H1 (cell line): ENCODE measurements around the gene FHIT. TPM values are rescaled to one million over a fixed set of nuclear protein-coding genes. Genes with fewer than 3 reads are reported as not detected.

Source experiments
- CTCF ChIA-PET: fragments of 300-600 bp; sonication (Branson Sonifier 250); formaldehyde crosslinking; loops from one replicate; lab custom pipeline; 2021; ENCODE audit not compliant: partially characterized antibody; lab: Charles Lee
- POLR2A ChIA-PET: fragments of 300-600 bp; sonication (Branson Sonifier 250); formaldehyde crosslinking; loops from one replicate; lab custom pipeline; 2021; ENCODE audit warnings: inconsistent platforms; ENCODE audit not compliant: partially characterized antibody; lab: Charles Lee
- DNase-seq, 2 experiments: peaks; one replicate each; pipeline versions ENCODE4 v3.0.0 to v3.0.0-alpha.2; 2010 to 2022; ENCODE audit warnings: low spot score in 2 of 2, low read depth in 1 of 2, mixed read lengths in 1 of 2
- FAIRE-seq: peaks from 2 replicates; lab custom pipeline; 2011; peaks lifted over from hg19 to GRCh38; lab: Jason Lieb, UNC
- H2AFZ ChIP-seq: 2 replicates; pipeline ENCODE4 v1.8.1; 2012; ENCODE audit warnings: low read length, inconsistent platforms
- H2AK5ac ChIP-seq: 2 replicates; pipeline ENCODE4 v1.6.1; 2013; ENCODE audit warnings: low read depth, low read length
- H2BK120ac ChIP-seq: replicated peaks from 2 replicates; pipeline ENCODE3; 2013; ENCODE audit warnings: low read depth, low read length, inconsistent platforms
- H2BK12ac ChIP-seq: 2 replicates; pipeline ENCODE4 v1.6.1; 2013; ENCODE audit warnings: low read depth, low read length
- H2BK15ac ChIP-seq: 2 replicates; pipeline ENCODE4 v1.6.1; 2013; ENCODE audit warnings: low read length
- H2BK20ac ChIP-seq: 2 replicates; pipeline ENCODE4 v1.6.1; 2013; ENCODE audit warnings: low read length
- H2BK5ac ChIP-seq: 2 replicates; pipeline ENCODE4 v1.6.1; 2013; ENCODE audit warnings: low read depth, low read length
- H3K14ac ChIP-seq: 2 replicates; pipeline ENCODE4 v1.6.1; 2013; ENCODE audit warnings: inconsistent platforms; ENCODE audit not compliant: insufficient read length
- H3K18ac ChIP-seq: 2 replicates; pipeline ENCODE4 v1.6.1; 2013; ENCODE audit warnings: low read length; ENCODE audit errors: extremely low read depth
- H3K23ac ChIP-seq: 2 replicates; pipeline ENCODE4 v1.6.1; 2013; ENCODE audit warnings: inconsistent platforms; ENCODE audit not compliant: insufficient read length
- H3K23me2 ChIP-seq: 2 replicates; pipeline ENCODE4 v1.6.1; 2013; ENCODE audit warnings: low read depth, low read length
- H3K27ac ChIP-seq: 2 replicates; pipeline ENCODE4 v1.6.1; 2011; ENCODE audit warnings: low read depth, low read length, inconsistent platforms
- H3K27me3 ChIP-seq, 4 experiments: replicated peaks in 1 of 4; 1 replicate in 1 of 4; 2 replicates in 3 of 4; pipeline versions ENCODE4 v1.6.1 to v1.8.1; 2011 to 2013; ENCODE audit warnings: low read length in 3 of 4, mild to moderate bottlenecking in 3 of 4, inconsistent platforms in 2 of 4, mixed read lengths in 2 of 4, moderate library complexity in 1 of 4; ENCODE audit not compliant: control insufficient read depth in 3 of 4, insufficient read depth in 3 of 4; ENCODE audit errors: extremely low read depth in 1 of 4
- H3K36me3 ChIP-seq, 4 experiments: 2 replicates each; pipeline versions ENCODE4 v1.6.1 to v1.8.1; 2011 to 2013; ENCODE audit warnings: mild to moderate bottlenecking in 4 of 4, low read length in 3 of 4, moderate library complexity in 2 of 4, control low read depth in 1 of 4, inconsistent platforms in 1 of 4; ENCODE audit not compliant: insufficient read depth in 4 of 4, control insufficient read depth in 2 of 4
- H3K4ac ChIP-seq: replicated peaks from 2 replicates; pipeline ENCODE3; 2013; ENCODE audit warnings: low read length, low read depth, mixed read lengths, inconsistent platforms; ENCODE audit not compliant: insufficient read length
- H3K4me1 ChIP-seq, 4 experiments: replicated peaks in 1 of 4; 1 replicate in 1 of 4; 2 replicates in 3 of 4; pipeline versions ENCODE4 v1.6.1 to v1.8.1; 2011 to 2013; ENCODE audit warnings: low read length in 3 of 4, inconsistent platforms in 2 of 4, mixed read lengths in 1 of 4; ENCODE audit not compliant: insufficient read depth in 4 of 4, control insufficient read depth in 3 of 4
- H3K4me2 ChIP-seq, 2 experiments: 2 replicates each; pipeline versions ENCODE4 v1.6.1 to v1.8.1; 2011 to 2013; ENCODE audit warnings: low read depth in 2 of 2, low read length in 2 of 2, control low read depth in 1 of 2, inconsistent platforms in 1 of 2, mild to moderate bottlenecking in 1 of 2; ENCODE audit not compliant: insufficient read depth in 1 of 2
- H3K4me3 ChIP-seq, 4 experiments: fragments of 200-600, 300-600 bp in 1 of 4; sonication (generic), shearing (Covaris generic), sonication (Bioruptor Twin) in 1 of 4; 2 replicates each; pipeline versions ENCODE4 v1.5.1 to v1.8.1; 2011 to 2016; ENCODE audit warnings: low read length in 4 of 4, low read depth in 3 of 4, control low read depth in 2 of 4, inconsistent platforms in 2 of 4, mild to moderate bottlenecking in 2 of 4, mixed read lengths in 1 of 4, moderate library complexity in 1 of 4; ENCODE audit not compliant: insufficient read depth in 2 of 4; ENCODE audit errors: extremely low read depth in 1 of 4
- H3K56ac ChIP-seq: replicated peaks from 2 replicates; pipeline ENCODE3; 2013; ENCODE audit warnings: low read depth, mild to moderate bottlenecking, mixed read lengths, low read length, inconsistent platforms; ENCODE audit not compliant: insufficient read length
- H3K79me1 ChIP-seq: 2 replicates; pipeline ENCODE4 v1.6.1; 2013; ENCODE audit warnings: low read depth, low read length, control low read depth
- H3K79me2 ChIP-seq, 2 experiments: 2 replicates each; pipeline versions ENCODE4 v1.6.1 to v1.8.1; 2012 to 2013; ENCODE audit warnings: low read length in 2 of 2, mild to moderate bottlenecking in 2 of 2, inconsistent platforms in 1 of 2; ENCODE audit not compliant: insufficient read depth in 2 of 2, control insufficient read depth in 1 of 2
- H3K9ac ChIP-seq, 4 experiments: replicated peaks in 1 of 4; 1 replicate in 1 of 4; 2 replicates in 3 of 4; pipeline versions ENCODE4 v1.6.1 to v1.8.1; 2011 to 2013; ENCODE audit warnings: low read depth in 3 of 4, low read length in 3 of 4, control low read depth in 2 of 4, mild to moderate bottlenecking in 2 of 4, moderate library complexity in 2 of 4, inconsistent platforms in 1 of 4; ENCODE audit errors: extremely low read depth in 1 of 4
- H3K9me3 ChIP-seq, 2 experiments: 2 replicates each; pipeline versions ENCODE4 v1.6.1 to v1.8.1; 2012 to 2013; ENCODE audit warnings: mild to moderate bottlenecking in 2 of 2, moderate library complexity in 2 of 2, control low read depth in 1 of 2, inconsistent platforms in 1 of 2, low read depth in 1 of 2, low read length in 1 of 2, mixed read lengths in 1 of 2; ENCODE audit not compliant: insufficient read depth in 2 of 2
- H4K20me1 ChIP-seq, 2 experiments: replicated peaks in 1 of 2; 2 replicates each; pipeline versions ENCODE3 to v1.8.1; 2011 to 2013; ENCODE audit warnings: inconsistent platforms in 2 of 2, low read length in 2 of 2, mild to moderate bottlenecking in 1 of 2; ENCODE audit not compliant: insufficient read depth in 2 of 2, control insufficient read depth in 1 of 2
- H4K5ac ChIP-seq: 2 replicates; pipeline ENCODE4 v1.6.1; 2013; ENCODE audit warnings: low read length, low read depth, mixed read lengths, inconsistent platforms; ENCODE audit not compliant: insufficient read length
- H4K8ac ChIP-seq: 2 replicates; pipeline ENCODE4 v1.8.0; 2013; ENCODE audit warnings: mild to moderate bottlenecking, moderate library complexity, low read length, inconsistent platforms; ENCODE audit not compliant: insufficient read depth; ENCODE audit errors: extremely low read depth
- H4K91ac ChIP-seq: replicated peaks from 2 replicates; pipeline ENCODE3; 2013; ENCODE audit warnings: low read length, mixed read lengths, inconsistent platforms; ENCODE audit not compliant: insufficient read length
- CBX5 ChIP-seq: fragments of 300-800, 300-1000 bp; sonication (generic); IDR thresholded peaks from 2 replicates; pipeline ENCODE4 v1.7.1; 2016; ENCODE audit warnings: antibody characterized with exemption, low read length, low read depth
- FOSL1 ChIP-seq: IDR thresholded peaks from 2 replicates; pipeline ENCODE4 v1.6.1; 2011; ENCODE audit warnings: mild to moderate bottlenecking, low read depth, low read length, moderate library complexity; ENCODE audit not compliant: insufficient read depth
- POLR2AphosphoS5 ChIP-seq: IDR thresholded peaks from 2 replicates; pipeline ENCODE4 v1.6.1; 2011; ENCODE audit warnings: low read depth, low read length
- RAD21 ChIP-seq, 2 experiments: IDR thresholded peaks in 1 of 2; conservative IDR thresholded peaks in 1 of 2; 2 replicates each; pipeline ENCODE4 v1.6.1; 2011; ENCODE audit warnings: low read depth in 2 of 2, low read length in 2 of 2, improper control_type of control experiment in 1 of 2, inconsistent platforms in 1 of 2, mild to moderate bottlenecking in 1 of 2, moderate library complexity in 1 of 2
- RBBP5 ChIP-seq: IDR thresholded peaks from 2 replicates; pipeline ENCODE4 v1.7.1; 2012; ENCODE audit warnings: low read depth, mild to moderate bottlenecking, inconsistent platforms, low read length, moderate library complexity, borderline replicate concordance
- SP4 ChIP-seq: IDR thresholded peaks from 2 replicates; pipeline ENCODE4 v1.6.1; 2012; ENCODE audit warnings: low read length, inconsistent platforms
- TEAD4 ChIP-seq: IDR thresholded peaks from 2 replicates; pipeline ENCODE4 v1.6.1; 2012; ENCODE audit warnings: low read depth, low read length, inconsistent platforms, mixed read lengths
- YY1 ChIP-seq: IDR thresholded peaks from 2 replicates; pipeline ENCODE4 v1.6.1; 2011; ENCODE audit warnings: low read depth, mild to moderate bottlenecking, low read length
- WGBS, 2 experiments: shearing (Covaris generic) in 1 of 2; methylation state at CpG; one replicate each; pipeline versions ENCODE4 v1.1.6 to v1.1.7; 2013 to 2015; ENCODE audit warnings: low lambda C conversion rate in 2 of 2, mixed read lengths in 2 of 2, inconsistent platforms in 1 of 2, low coverage in 1 of 2, missing lambda C conversion rate in 1 of 2; ENCODE audit not compliant: insufficient replicate concordance in 2 of 2, insufficient coverage in 1 of 2, insufficient read length in 1 of 2; ENCODE audit errors: extremely low coverage in 1 of 2, missing lambda C conversion rate in 1 of 2; 5-methylcytosine and 5-hydroxymethylcytosine counted together
- polyA plus RNA-seq, 7 experiments: library from polyadenylated mRNA; depleted of rRNA in 3 of 7; stranded (reverse) in 5 of 7; unstranded in 2 of 7; fragments of >200 nt in 5 of 7; fragments of 200-250 nt in 2 of 7; gene quantifications; 1 replicate in 5 of 7; 2 replicates in 1 of 7; 4 replicates in 1 of 7; pipeline versions ENCODE4 v1.2.1 to v1.2.3, GENCODE V29; 2011 to 2013; ENCODE audit warnings: missing spikeins in 2 of 7, mixed read lengths in 2 of 7
- total RNA-seq: library from RNA; stranded (reverse); fragmentation: NEBNext Ultra II Directional; extraction: Animal tissue kit (Norgen Biotek cat#: 25700); gene quantifications from 2 replicates; pipeline ENCODE4 v1.2.1, GENCODE V29; 2021
- TF ChIP-seq, protein P1 (sequence below): IDR thresholded peaks from 2 replicates; pipeline ENCODE4 v1.6.1; 2012; ENCODE audit warnings: inconsistent platforms

FHIT gene
- total and polyA plus RNA-seq, 2 of the 8 experiments (the other 6 are each of a cell fraction or from before 2014, with no cell fraction given) = 1.2 to 3.2 TPM

DNA sequence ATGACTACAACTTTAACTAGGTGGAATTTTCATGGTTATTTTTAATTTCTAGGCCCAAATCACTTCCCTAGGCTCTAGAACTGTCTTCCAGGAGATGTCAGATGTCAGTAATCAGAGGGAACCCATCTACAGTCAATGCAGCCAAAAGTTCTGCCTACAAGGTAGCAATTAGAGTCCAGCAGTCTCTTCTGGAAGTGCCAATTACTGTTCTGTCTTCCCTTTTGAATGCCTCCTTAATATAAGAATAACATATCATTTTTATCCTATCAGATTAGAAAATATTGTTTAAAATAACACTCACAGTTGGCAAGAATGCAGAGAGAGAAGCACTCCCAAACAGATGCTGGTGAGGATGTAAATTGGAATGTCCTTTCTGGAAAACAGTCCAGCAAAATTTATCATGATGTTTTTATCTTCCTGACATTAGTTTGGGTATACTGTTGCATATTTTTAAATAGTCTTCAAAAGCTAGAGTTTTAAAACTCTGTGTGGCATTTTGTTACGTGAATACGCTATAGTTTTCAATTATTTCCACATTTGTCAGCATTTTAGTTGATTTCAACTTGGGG, 543.7 kb downstream of the FHIT start:
- Histone ChIP-seq H2BK12ac (no peak overlapping the region), H2BK120ac (no peak overlapping the region), H4K91ac (no peak overlapping the region), H3K27me3 (no peaks in the 10 kb centered on the region), H3K56ac (no peak overlapping the region), H3K79me1 (no peaks in the 10 kb centered on the region), H3K4ac (no peak overlapping the region), H4K5ac (no peak overlapping the region), H3K79me2 (no peaks in the 10 kb centered on the region), H3K9ac (no peak overlapping the region), H3K4me3 (no peak overlapping the region), H3K9me3 (peaks cover 10 to 15% of the 10 kb centered on the region in 2 experiments; a peak in 2 of 4 replicates), H3K36me3 (no peaks in the 10 kb centered on the region), H2BK5ac (no peak overlapping the region), H3K14ac (no peak overlapping the region), H2BK15ac (no peak overlapping the region), H3K27ac (no peak overlapping the region), H3K23me2 (no peaks in the 10 kb centered on the region), H2AK5ac (no peak overlapping the region), H4K20me1 (no peaks in the 10 kb centered on the region), H3K4me1 (peaks cover 0 to 5% (median 0%) of the 10 kb centered on the region in 4 experiments; a peak in 1 of 7 replicates), H4K8ac (no peak overlapping the region), H3K18ac (no peak overlapping the region), H3K23ac (no peak overlapping the region), H2BK20ac (no peak overlapping the region), H2AFZ (no peak overlapping the region), H3K4me2 (no peak overlapping the region)
- TF ChIP-seq YY1 (no peak), FOSL1 (no peak), RBBP5 (no peak), POLR2AphosphoS5 (no peak), TEAD4 (no peak), SP4 (no peak), RAD21 (IDR thresholded peaks at IDR 0.05 in 1 of 2, conservative IDR thresholded peaks at IDR 0.05 in 1 of 2; ENCODE audit: low read depth in 2 of 2, low read length in 2 of 2) (no peak), CBX5 (no peak)
- TF ChIP-seq, protein P1, sequence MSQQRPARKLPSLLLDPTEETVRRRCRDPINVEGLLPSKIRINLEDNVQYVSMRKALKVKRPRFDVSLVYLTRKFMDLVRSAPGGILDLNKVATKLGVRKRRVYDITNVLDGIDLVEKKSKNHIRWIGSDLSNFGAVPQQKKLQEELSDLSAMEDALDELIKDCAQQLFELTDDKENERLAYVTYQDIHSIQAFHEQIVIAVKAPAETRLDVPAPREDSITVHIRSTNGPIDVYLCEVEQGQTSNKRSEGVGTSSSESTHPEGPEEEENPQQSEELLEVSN = no peak
- no peak for DNase-seq
- whole genome bisulfite sequencing, 2 experiments = 95% methylated on average over 2 of the region's 2 CpGs; no CpG with 5 or more reads in 1 of the 2 experiments
- FAIRE-seq = no peak
- CTCF ChIA-PET = no interaction called here
- POLR2A ChIA-PET = interaction anchor here (1.2 kb wide), 1 partner anchor 12 kb away, joined by 4 read pairs; no protein-coding TSS in a partner anchor
